Measurements from ENCODE around the gene TF. TPM values are rescaled to one million over a fixed set of nuclear protein-coding genes. Genes with fewer than 3 reads are reported as not detected.

The TF gene
- total RNA-seq, 4 donors from 2014 or later: 1.4 to 11.4 (median 6.0) TPM

- 86 to 87% methylated on average over 12 to 13 of the region's 13 CpGs for WGBS, 2 donors
- no peaks in the 10 kb centered on the region for H3K36me3 ChIP-seq
- no peak overlapping the region for H3K27ac ChIP-seq
- no peaks in the 10 kb centered on the region for H3K9me3 ChIP-seq
- no peak overlapping the region for H3K4me3 ChIP-seq
- TF ChIP-seq EP300 (IDR thresholded peaks at IDR 0.05): no peak
- no peak for TF ChIP-seq POLR2A (IDR thresholded peaks at IDR 0.05)
- H3K4me1 ChIP-seq: no peaks in the 10 kb centered on the region
- no peak for DNase-seq (ENCODE audit: low spot score in 2 of 2)
- H3K27me3 ChIP-seq: no peaks in the 10 kb centered on the region
Observed at GRCh38 chr3:133831966-133832801, 86.0 kb downstream of the TF start.

- Histone ChIP-seq H3K4me3 (no peak overlapping the region), H3K27ac (no peak overlapping the region), H3K4me1 (no peaks in the 10 kb centered on the region), H3K27me3 (no peaks in the 10 kb centered on the region), H3K36me3 (no peaks in the 10 kb centered on the region), H3K9me3 (no peaks in the 10 kb centered on the region)
- no peak for DNase-seq (ENCODE audit: low spot score in 2 of 2)
- WGBS, 2 donors: 92 to 94% methylated on average over 10 of the region's 10 CpGs
- no peak for TF ChIP-seq POLR2A (IDR thresholded peaks at IDR 0.05)
Observed at GRCh38 chr3:133832802-133833144, 86.6 kb downstream of the TF start.

DNA sequence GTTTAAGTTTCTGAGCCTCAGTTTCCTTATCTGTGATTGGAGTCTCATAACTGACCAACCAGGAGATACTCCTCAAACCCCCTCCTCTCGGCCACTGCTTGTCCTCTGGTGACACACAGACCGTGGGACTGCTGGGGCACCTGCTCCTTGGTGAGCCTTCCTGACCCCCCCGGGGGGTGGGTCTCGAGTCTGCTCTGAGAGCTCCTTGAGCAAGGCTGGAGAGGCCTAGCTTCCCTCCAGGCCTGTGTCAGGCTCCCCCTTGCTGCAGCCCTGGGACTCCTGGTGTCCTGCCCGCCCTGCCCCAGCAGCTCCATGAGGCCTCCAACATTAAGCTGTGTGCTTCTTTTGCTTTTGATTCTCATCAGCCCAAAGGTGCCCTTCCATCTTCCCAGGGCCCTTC is 87.1 kb downstream of the TF start:
- peaks cover 0 to 2% (median 0%) of the 10 kb centered on the region in 3 donors for H3K36me3 ChIP-seq

DNA sequence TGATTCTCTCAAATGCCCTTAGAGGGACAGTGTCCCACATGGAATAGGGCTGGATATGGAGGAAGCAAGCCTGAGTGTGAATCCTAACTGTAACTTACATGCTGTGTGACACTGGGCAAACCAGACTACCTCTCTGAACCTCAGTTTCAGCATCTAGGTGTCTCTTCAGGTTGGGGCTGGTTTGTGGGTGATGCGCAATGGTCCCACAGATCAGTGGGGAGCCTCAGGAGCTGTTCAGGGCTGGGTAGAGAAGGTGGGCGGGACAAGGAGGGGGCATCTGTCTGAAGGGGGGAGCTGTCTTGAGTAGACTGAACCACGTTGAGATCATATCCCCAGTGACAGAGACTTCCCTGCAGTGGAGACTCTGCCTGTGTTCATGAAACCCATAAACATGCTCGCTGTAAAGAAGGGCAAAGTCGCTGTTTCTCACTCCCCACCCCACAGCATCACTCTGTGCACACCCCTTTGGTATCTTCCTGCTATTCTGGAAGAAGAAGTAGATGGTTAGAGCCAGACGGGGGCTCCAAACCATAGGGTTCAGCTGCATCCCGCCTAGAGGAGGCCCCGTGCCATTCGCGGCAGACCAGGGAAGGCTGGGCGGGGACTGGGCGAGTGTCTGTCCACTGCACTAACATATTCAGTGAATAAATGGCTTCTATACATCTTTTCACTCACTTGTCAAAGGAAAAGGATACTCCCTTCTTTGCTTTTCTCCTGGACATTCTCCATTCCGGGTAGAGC is 87.9 kb downstream of the TF start:
- Histone ChIP-seq H3K9me3 (no peaks in the 10 kb centered on the region), H3K27ac (no peak overlapping the region), H3K36me3 (peaks cover 0 to 5% (median 0%) of the 10 kb centered on the region in 3 donors), H3K4me3 (no peak overlapping the region), H3K4me1 (no peaks in the 10 kb centered on the region), H3K27me3 (no peaks in the 10 kb centered on the region)
- DNase-seq (ENCODE audit: low spot score in 2 of 2): no peak
- TF ChIP-seq CTCF (IDR thresholded peaks at IDR 0.05): no peak
- no peak for TF ChIP-seq EP300 (IDR thresholded peaks at IDR 0.05)
- no peak for TF ChIP-seq POLR2A (IDR thresholded peaks at IDR 0.05)
- 79 to 88% methylated on average over 13 of the region's 13 CpGs for WGBS, 2 donors

More for the DNA sequence above, 87.1 kb downstream of the TF start:
- TF ChIP-seq EP300 (IDR thresholded peaks at IDR 0.05): no peak
- TF ChIP-seq CTCF (IDR thresholded peaks at IDR 0.05): no peak
- no peak for TF ChIP-seq POLR2A (IDR thresholded peaks at IDR 0.05)
- Histone ChIP-seq H3K27me3 (no peaks in the 10 kb centered on the region), H3K9me3 (no peaks in the 10 kb centered on the region), H3K4me1 (no peaks in the 10 kb centered on the region), H3K27ac (no peak overlapping the region), H3K4me3 (no peak overlapping the region)
- 83 to 90% methylated on average over 1 to 5 of the region's 5 CpGs for WGBS, 2 donors
- DNase-seq (ENCODE audit: low spot score in 2 of 2): no peak

GRCh38 chr3:133834621-133835417 is 88.6 kb downstream of the TF start:
- Histone ChIP-seq H3K4me1 (no peaks in the 10 kb centered on the region), H3K4me3 (no peak overlapping the region), H3K27me3 (no peaks in the 10 kb centered on the region), H3K9me3 (no peaks in the 10 kb centered on the region), H3K27ac (no peak overlapping the region), H3K36me3 (peaks cover 0 to 5% (median 0%) of the 10 kb centered on the region in 3 donors)
- no peak for DNase-seq (ENCODE audit: low spot score in 2 of 2)
- 90 to 91% methylated on average over 13 to 14 of the region's 14 CpGs for WGBS, 2 donors
- no peak for TF ChIP-seq POLR2A (IDR thresholded peaks at IDR 0.05)
- TF ChIP-seq EP300 (IDR thresholded peaks at IDR 0.05): no peak
- TF ChIP-seq CTCF (IDR thresholded peaks at IDR 0.05): no peak
